Measurements from ENCODE around the gene RPS27.
"Not testable (repeated sequence)": the region's sequence is repeated elsewhere in the genome, so short reads cannot be mapped to it uniquely, and the experiment has no call there.

- TF ChIP-seq, protein P1, sequence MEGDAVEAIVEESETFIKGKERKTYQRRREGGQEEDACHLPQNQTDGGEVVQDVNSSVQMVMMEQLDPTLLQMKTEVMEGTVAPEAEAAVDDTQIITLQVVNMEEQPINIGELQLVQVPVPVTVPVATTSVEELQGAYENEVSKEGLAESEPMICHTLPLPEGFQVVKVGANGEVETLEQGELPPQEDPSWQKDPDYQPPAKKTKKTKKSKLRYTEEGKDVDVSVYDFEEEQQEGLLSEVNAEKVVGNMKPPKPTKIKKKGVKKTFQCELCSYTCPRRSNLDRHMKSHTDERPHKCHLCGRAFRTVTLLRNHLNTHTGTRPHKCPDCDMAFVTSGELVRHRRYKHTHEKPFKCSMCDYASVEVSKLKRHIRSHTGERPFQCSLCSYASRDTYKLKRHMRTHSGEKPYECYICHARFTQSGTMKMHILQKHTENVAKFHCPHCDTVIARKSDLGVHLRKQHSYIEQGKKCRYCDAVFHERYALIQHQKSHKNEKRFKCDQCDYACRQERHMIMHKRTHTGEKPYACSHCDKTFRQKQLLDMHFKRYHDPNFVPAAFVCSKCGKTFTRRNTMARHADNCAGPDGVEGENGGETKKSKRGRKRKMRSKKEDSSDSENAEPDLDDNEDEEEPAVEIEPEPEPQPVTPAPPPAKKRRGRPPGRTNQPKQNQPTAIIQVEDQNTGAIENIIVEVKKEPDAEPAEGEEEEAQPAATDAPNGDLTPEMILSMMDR (IDR thresholded peaks at IDR 0.05; ENCODE audit: low read length) = not testable (repeated sequence)
- TF ChIP-seq EZH2 (IDR thresholded peaks at IDR 0.05; ENCODE audit: borderline replicate concordance, low read length) = not testable (repeated sequence)
These were observed 43.1 kb downstream of the RPS27 start for GRCh38 chr1:154033697-154034096.
